ENCODE data around the gene KRT39.

- no peak for TF ChIP-seq CTCF (IDR thresholded peaks at IDR 0.05)
- TF ChIP-seq POLR2A (IDR thresholded peaks at IDR 0.05) = no peak
- TF ChIP-seq POLR2AphosphoS5 (IDR thresholded peaks at IDR 0.05) = no peak
- TF ChIP-seq EP300 (IDR thresholded peaks at IDR 0.05) = no peak
Measured at GRCh38 chr17:40949418-40949817, 17.3 kb downstream of the KRT39 start.
